ENCODE measurements around the gene TIAM2. TPM values are rescaled to one million over a fixed set of nuclear protein-coding genes. Genes with fewer than 3 reads are reported as not detected.
"Not testable (repeated sequence)": the region's sequence is repeated elsewhere in the genome, so short reads cannot be mapped to it uniquely, and the experiment has no call there.

Gene TIAM2
- polyA plus RNA-seq, 5 donors, result 15.9 to 24.3 (median 21.1) TPM

GRCh38 chr6:155158030-155158843 lies 163.1 kb downstream of the TIAM2 start:
- DNase-seq, result no peak

GRCh38 chr6:155162682-155163081 lies 167.6 kb downstream of the TIAM2 start:
- DNase-seq, result no peak

GRCh38 chr6:155163601-155164000 lies 168.5 kb downstream of the TIAM2 start:
- DNase-seq, result no peak

GRCh38 chr6:155165029-155165710 lies 170.1 kb downstream of the TIAM2 start:
- DNase-seq, result no peak

GRCh38 chr6:155170519-155170918 lies 175.4 kb downstream of the TIAM2 start:
- no peak for DNase-seq

- DNase-seq, result peak in 1 of 2 donors; percentile 23
Observed at GRCh38 chr6:155171109-155171746, 176.1 kb downstream of the TIAM2 start.

- DNase-seq, result peak in 1 of 2 donors; percentile 35
Observed at GRCh38 chr6:155171747-155172449, 176.8 kb downstream of the TIAM2 start.

GRCh38 chr6:155173488-155173887 lies 178.4 kb downstream of the TIAM2 start:
- DNase-seq, result no peak

- peak; percentile 42 to 65 for DNase-seq
Observed at GRCh38 chr6:155174576-155175211, 179.6 kb downstream of the TIAM2 start.

GRCh38 chr6:155177363-155177961 lies 182.3 kb downstream of the TIAM2 start:
- DNase-seq, result peak; percentile 64 to 73

- no peak for DNase-seq
Observed at GRCh38 chr6:155181498-155181897, 186.4 kb downstream of the TIAM2 start.

- no peak for DNase-seq
Observed at GRCh38 chr6:155182103-155182502, 187.0 kb downstream of the TIAM2 start.

- DNase-seq, result no peak
Observed at GRCh38 chr6:155183095-155183494, 188.0 kb downstream of the TIAM2 start.

GRCh38 chr6:155185041-155185440 lies 189.9 kb downstream of the TIAM2 start:
- not testable (repeated sequence) for DNase-seq

GRCh38 chr6:155185544-155185943 lies 190.4 kb downstream of the TIAM2 start:
- no peak for DNase-seq

- DNase-seq, result no peak
Observed at GRCh38 chr6:155186052-155186658, 191.0 kb downstream of the TIAM2 start.

- DNase-seq, result no peak
Observed at GRCh38 chr6:155187106-155187505, 192.0 kb downstream of the TIAM2 start.

GRCh38 chr6:155187994-155188706 lies 193.0 kb downstream of the TIAM2 start:
- DNase-seq, result no peak

GRCh38 chr6:155188707-155189496 lies 193.8 kb downstream of the TIAM2 start:
- DNase-seq, result peak; percentile 66 to 71

Data from right lung (tissue), 5 donors.